Measurements from ENCODE around the gene SLC25A21.

SLC25A21 gene

DNA sequence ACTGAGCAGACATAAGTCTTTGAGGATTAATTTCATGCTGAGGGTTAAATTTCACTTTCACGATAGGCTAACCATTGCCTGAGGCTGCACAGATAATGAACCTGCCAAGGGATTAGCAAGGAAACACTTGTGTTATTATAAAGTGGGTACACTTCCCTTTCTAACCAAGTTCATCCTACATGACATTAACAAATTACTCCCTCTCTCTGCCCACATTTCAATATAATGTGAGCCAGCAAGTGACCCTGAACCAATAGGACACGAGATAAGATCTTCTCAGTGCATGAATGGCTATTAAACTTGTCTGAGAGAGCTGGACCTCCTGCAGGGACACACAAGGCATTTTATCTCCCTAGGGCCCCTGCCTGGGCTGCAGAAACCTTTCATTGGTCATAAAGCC, 337.3 kb downstream of the SLC25A21 start:
- CTCF ChIA-PET: no interaction called here
- Histone ChIP-seq H3K27me3 (replicated peaks in 2 of 5; ENCODE audit: control insufficient read depth in 4 of 5, insufficient read depth in 5 of 5, low read length in 4 of 5) (no peaks in the 10 kb centered on the region), H3K27ac (ENCODE audit: insufficient read depth in 1 of 2, low read depth in 1 of 2, low read length in 2 of 2, poor library complexity in 1 of 2, severe bottlenecking in 2 of 2) (no peak overlapping the region), H3K4me1 (ENCODE audit: control extremely low read depth in 1 of 4, control insufficient read depth in 4 of 4, insufficient read depth in 4 of 4, low read length in 3 of 4) (no peaks in the 10 kb centered on the region), H3K4me3 (ENCODE audit: control insufficient read depth in 1 of 7, extremely low read depth in 1 of 7, insufficient read depth in 4 of 7, low read depth in 2 of 7, low read length in 6 of 7) (no peak overlapping the region), H3K36me3 (ENCODE audit: control insufficient read depth in 4 of 4, insufficient read depth in 4 of 4, low read length in 3 of 4) (no peaks in the 10 kb centered on the region), H3K9me3 (ENCODE audit: control extremely low read depth in 1 of 5, control insufficient read depth in 4 of 5, insufficient read depth in 2 of 5, low read depth in 1 of 5, low read length in 4 of 5) (peaks cover 0 to under 1% (median 0%) of the 10 kb centered on the region in 5 experiments)
- whole genome bisulfite sequencing (ENCODE audit: insufficient coverage): 60% methylated on average over 1 of the region's 2 CpGs
- DNase-seq: no peak
- POLR2A ChIA-PET: no interaction called here

DNA sequence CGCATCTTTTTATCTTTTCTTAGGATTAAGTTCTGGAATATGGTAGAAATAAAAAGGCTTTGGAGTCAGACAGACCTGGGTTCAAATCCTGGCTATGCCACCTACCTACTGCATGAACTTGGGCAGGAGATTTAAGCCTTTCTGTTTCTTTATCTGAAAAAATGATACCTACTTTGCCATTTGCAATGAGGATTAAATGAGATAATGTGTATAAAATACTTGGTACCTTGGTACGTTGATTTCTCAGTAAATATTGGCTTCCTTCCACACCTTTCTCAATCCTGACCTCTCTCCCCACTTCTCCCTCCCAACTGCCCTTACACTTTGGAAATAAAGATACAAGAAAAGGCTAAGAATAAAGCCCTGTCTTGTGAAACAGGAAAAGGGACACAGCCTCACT, 338.1 kb downstream of the SLC25A21 start:
- CTCF ChIA-PET: no interaction called here
- Histone ChIP-seq H3K36me3 (ENCODE audit: control insufficient read depth in 4 of 4, insufficient read depth in 4 of 4, low read length in 3 of 4) (no peaks in the 10 kb centered on the region), H3K27me3 (replicated peaks in 2 of 5; ENCODE audit: control insufficient read depth in 4 of 5, insufficient read depth in 5 of 5, low read length in 4 of 5) (no peaks in the 10 kb centered on the region), H3K9me3 (ENCODE audit: control extremely low read depth in 1 of 5, control insufficient read depth in 4 of 5, insufficient read depth in 2 of 5, low read depth in 1 of 5, low read length in 4 of 5) (peaks cover 0 to 1% (median 0%) of the 10 kb centered on the region in 5 experiments), H3K4me3 (ENCODE audit: control insufficient read depth in 1 of 7, extremely low read depth in 1 of 7, insufficient read depth in 4 of 7, low read depth in 2 of 7, low read length in 6 of 7) (no peak overlapping the region), H3K4me1 (ENCODE audit: control extremely low read depth in 1 of 4, control insufficient read depth in 4 of 4, insufficient read depth in 4 of 4, low read length in 3 of 4) (no peaks in the 10 kb centered on the region), H3K27ac (ENCODE audit: insufficient read depth in 1 of 2, low read depth in 1 of 2, low read length in 2 of 2, poor library complexity in 1 of 2, severe bottlenecking in 2 of 2) (no peak overlapping the region)
- no peak for DNase-seq
- 100% methylated on average over 1 of the region's 2 CpGs for WGBS (ENCODE audit: insufficient coverage)
- POLR2A ChIA-PET: no interaction called here

DNA sequence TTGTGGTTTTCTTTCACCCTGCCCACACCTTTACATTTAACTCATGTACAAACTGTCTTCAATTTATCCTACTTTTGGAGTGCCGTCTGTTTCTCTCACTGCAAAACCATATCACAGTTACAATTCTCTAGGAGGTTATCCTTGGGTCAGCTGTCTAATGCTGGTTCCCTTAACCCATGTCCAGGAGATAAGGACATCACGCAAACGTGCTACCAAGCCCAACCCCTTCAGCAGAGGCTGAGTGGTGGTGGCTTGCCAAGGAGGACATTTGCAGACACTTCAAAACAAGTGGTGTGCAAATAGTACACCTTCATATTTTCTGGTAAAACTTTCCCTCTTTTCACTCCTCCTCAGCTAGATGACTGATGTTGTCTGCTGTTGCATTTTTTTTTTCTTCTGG, 342.9 kb downstream of the SLC25A21 start:
- Histone ChIP-seq H3K4me1 (ENCODE audit: control extremely low read depth in 1 of 4, control insufficient read depth in 4 of 4, insufficient read depth in 4 of 4, low read length in 3 of 4) (no peaks in the 10 kb centered on the region), H3K36me3 (ENCODE audit: control insufficient read depth in 4 of 4, insufficient read depth in 4 of 4, low read length in 3 of 4) (no peaks in the 10 kb centered on the region), H3K9me3 (ENCODE audit: control extremely low read depth in 1 of 5, control insufficient read depth in 4 of 5, insufficient read depth in 2 of 5, low read depth in 1 of 5, low read length in 4 of 5) (peaks cover 0 to 1% (median 0%) of the 10 kb centered on the region in 5 experiments), H3K4me3 (ENCODE audit: control insufficient read depth in 1 of 7, extremely low read depth in 1 of 7, insufficient read depth in 4 of 7, low read depth in 2 of 7, low read length in 6 of 7) (no peak overlapping the region), H3K27me3 (replicated peaks in 2 of 5; ENCODE audit: control insufficient read depth in 4 of 5, insufficient read depth in 5 of 5, low read length in 4 of 5) (no peaks in the 10 kb centered on the region), H3K27ac (ENCODE audit: insufficient read depth in 1 of 2, low read depth in 1 of 2, low read length in 2 of 2, poor library complexity in 1 of 2, severe bottlenecking in 2 of 2) (no peak overlapping the region)
- WGBS (ENCODE audit: insufficient coverage): 93% methylated on average over 3 of the region's 3 CpGs
- ChIA-PET CTCF (no interaction called here), POLR2A (no interaction called here)
- DNase-seq: no peak

DNA sequence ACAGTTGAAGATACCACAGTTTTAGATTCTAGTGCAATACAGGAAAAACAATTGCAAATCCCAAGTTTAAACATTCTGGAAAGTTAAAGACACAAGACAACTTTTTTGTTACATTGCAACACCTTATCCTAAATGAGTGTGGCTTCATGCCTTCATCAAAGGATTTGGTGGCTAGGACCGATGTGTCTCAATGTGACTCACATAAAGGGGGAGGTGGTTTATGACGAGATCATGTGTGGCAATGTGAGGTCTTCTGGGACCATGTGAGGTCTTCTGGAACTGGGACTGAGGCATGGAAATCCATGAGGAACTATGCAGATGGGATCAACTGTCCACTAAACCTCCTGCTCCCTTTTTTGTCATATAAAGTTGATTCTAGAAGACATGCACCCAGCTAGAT, 344.5 kb downstream of the SLC25A21 start:
- no peaks in the 10 kb centered on the region for H3K4me1 ChIP-seq (ENCODE audit: control extremely low read depth in 1 of 4, control insufficient read depth in 4 of 4, insufficient read depth in 4 of 4, low read length in 3 of 4)
- WGBS (ENCODE audit: insufficient coverage): 60% methylated on average over 1 of the region's 2 CpGs
- no peaks in the 10 kb centered on the region for H3K36me3 ChIP-seq (ENCODE audit: control insufficient read depth in 4 of 4, insufficient read depth in 4 of 4, low read length in 3 of 4)
- peaks cover 0 to 3% (median 0%) of the 10 kb centered on the region in 5 experiments for H3K27me3 ChIP-seq (replicated peaks in 2 of 5; ENCODE audit: control insufficient read depth in 4 of 5, insufficient read depth in 5 of 5, low read length in 4 of 5)
- CTCF ChIA-PET: no interaction called here
- DNase-seq: no peak
- no peak overlapping the region for H3K4me3 ChIP-seq (ENCODE audit: control insufficient read depth in 1 of 7, extremely low read depth in 1 of 7, insufficient read depth in 4 of 7, low read depth in 2 of 7, low read length in 6 of 7)
- POLR2A ChIA-PET: no interaction called here
- H3K27ac ChIP-seq (ENCODE audit: insufficient read depth in 1 of 2, low read depth in 1 of 2, low read length in 2 of 2, poor library complexity in 1 of 2, severe bottlenecking in 2 of 2): no peak overlapping the region
- H3K9me3 ChIP-seq (ENCODE audit: control extremely low read depth in 1 of 5, control insufficient read depth in 4 of 5, insufficient read depth in 2 of 5, low read depth in 1 of 5, low read length in 4 of 5): peaks cover 0 to 1% (median 0%) of the 10 kb centered on the region in 5 experiments

DNA sequence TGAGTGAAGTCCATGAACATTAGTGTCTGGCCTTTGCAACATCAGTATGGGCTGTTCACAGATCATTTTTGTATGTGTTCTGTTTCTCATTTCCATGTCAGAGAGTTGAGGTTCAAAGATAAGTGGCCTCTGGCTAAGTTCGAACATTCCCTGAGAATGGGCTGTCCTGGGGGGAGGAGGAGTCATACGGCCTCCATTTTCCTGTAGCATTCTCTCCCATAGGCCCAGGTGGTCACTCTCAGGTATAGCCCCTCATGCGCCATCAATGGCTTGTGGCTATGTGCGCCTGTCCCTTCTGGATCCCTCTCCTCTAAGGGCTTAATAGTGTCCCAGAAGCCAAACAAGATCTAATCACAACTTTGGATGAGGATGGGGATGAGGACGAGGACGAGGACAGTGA, 345.8 kb downstream of the SLC25A21 start:
- 100% methylated on average over 2 of the region's 6 CpGs for WGBS (ENCODE audit: insufficient coverage)
- CTCF ChIA-PET: no interaction called here

DNA sequence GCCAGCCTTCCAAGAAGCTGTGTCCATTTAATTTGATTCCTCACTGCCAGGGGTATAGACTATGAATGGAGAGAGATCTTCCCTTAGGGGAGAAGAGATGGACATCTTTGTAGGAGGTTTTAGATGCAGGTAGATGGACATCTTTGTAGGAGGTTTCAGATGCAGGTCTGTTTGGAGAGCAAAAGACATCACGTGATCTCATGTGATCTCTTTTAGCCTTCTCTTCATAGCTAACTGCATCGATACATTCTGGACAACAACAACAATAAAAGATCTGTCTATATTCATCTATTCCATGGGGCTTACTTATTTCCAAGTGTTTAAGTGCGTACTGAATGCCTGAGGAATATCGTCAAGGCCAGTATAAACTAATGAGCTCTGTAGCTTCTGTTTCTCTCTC, 347.6 kb downstream of the SLC25A21 start:
- no peak overlapping the region for H3K27ac ChIP-seq (ENCODE audit: insufficient read depth in 1 of 2, low read depth in 1 of 2, low read length in 2 of 2, poor library complexity in 1 of 2, severe bottlenecking in 2 of 2)
- no peaks in the 10 kb centered on the region for H3K36me3 ChIP-seq (ENCODE audit: control insufficient read depth in 4 of 4, insufficient read depth in 4 of 4, low read length in 3 of 4)
- WGBS (ENCODE audit: insufficient coverage): 100% methylated on average over 4 of the region's 4 CpGs
- no peak overlapping the region for H3K4me3 ChIP-seq (ENCODE audit: control insufficient read depth in 1 of 7, extremely low read depth in 1 of 7, insufficient read depth in 4 of 7, low read depth in 2 of 7, low read length in 6 of 7)
- no peak for DNase-seq
- H3K9me3 ChIP-seq (ENCODE audit: control extremely low read depth in 1 of 5, control insufficient read depth in 4 of 5, insufficient read depth in 2 of 5, low read depth in 1 of 5, low read length in 4 of 5): no peaks in the 10 kb centered on the region
- ChIA-PET CTCF (interaction anchor here (0.7 kb wide), 1 partner anchor 854 kb away, joined by 3 read pairs; no protein-coding TSS in a partner anchor), POLR2A (no interaction called here)
- H3K4me1 ChIP-seq (ENCODE audit: control extremely low read depth in 1 of 4, control insufficient read depth in 4 of 4, insufficient read depth in 4 of 4, low read length in 3 of 4): no peaks in the 10 kb centered on the region
- H3K27me3 ChIP-seq (replicated peaks in 2 of 5; ENCODE audit: control insufficient read depth in 4 of 5, insufficient read depth in 5 of 5, low read length in 4 of 5): peaks cover 0 to 3% (median 0%) of the 10 kb centered on the region in 5 experiments

More for the DNA sequence above, 345.8 kb downstream of the SLC25A21 start:
- no peak for DNase-seq
- H3K9me3 ChIP-seq (ENCODE audit: control extremely low read depth in 1 of 5, control insufficient read depth in 4 of 5, insufficient read depth in 2 of 5, low read depth in 1 of 5, low read length in 4 of 5): peaks cover 0 to 1% (median 0%) of the 10 kb centered on the region in 5 experiments
- no peaks in the 10 kb centered on the region for H3K36me3 ChIP-seq (ENCODE audit: control insufficient read depth in 4 of 4, insufficient read depth in 4 of 4, low read length in 3 of 4)
- no peaks in the 10 kb centered on the region for H3K4me1 ChIP-seq (ENCODE audit: control extremely low read depth in 1 of 4, control insufficient read depth in 4 of 4, insufficient read depth in 4 of 4, low read length in 3 of 4)
- H3K27ac ChIP-seq (ENCODE audit: insufficient read depth in 1 of 2, low read depth in 1 of 2, low read length in 2 of 2, poor library complexity in 1 of 2, severe bottlenecking in 2 of 2): no peak overlapping the region
- H3K4me3 ChIP-seq (ENCODE audit: control insufficient read depth in 1 of 7, extremely low read depth in 1 of 7, insufficient read depth in 4 of 7, low read depth in 2 of 7, low read length in 6 of 7): no peak overlapping the region
- peaks cover 0 to 3% (median 0%) of the 10 kb centered on the region in 5 experiments for H3K27me3 ChIP-seq (replicated peaks in 2 of 5; ENCODE audit: control insufficient read depth in 4 of 5, insufficient read depth in 5 of 5, low read length in 4 of 5)
- POLR2A ChIA-PET: no interaction called here

DNA sequence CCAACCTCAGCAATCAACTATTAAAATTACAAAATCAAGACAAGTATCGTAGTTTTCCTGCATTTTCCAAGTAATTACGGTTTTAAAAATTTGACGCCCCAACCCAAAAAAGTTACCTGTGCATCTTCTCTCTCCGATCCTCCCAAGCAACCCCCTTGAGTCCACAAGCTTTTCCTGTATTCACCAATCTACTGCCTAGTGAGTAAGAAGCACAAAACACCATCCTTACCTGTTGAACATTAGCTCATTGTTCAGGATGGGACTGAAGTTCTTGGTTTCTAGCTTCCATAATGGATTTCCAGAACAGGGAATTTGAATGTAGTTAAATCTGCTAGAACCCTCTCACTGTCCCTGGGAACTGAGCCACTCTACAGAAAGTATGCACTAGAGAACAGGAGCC, 348.8 kb downstream of the SLC25A21 start:
- ChIA-PET POLR2A (no interaction called here), CTCF (no interaction called here)
- H3K27ac ChIP-seq (ENCODE audit: insufficient read depth in 1 of 2, low read depth in 1 of 2, low read length in 2 of 2, poor library complexity in 1 of 2, severe bottlenecking in 2 of 2): no peak overlapping the region
- DNase-seq: no peak
- no peaks in the 10 kb centered on the region for H3K9me3 ChIP-seq (ENCODE audit: control extremely low read depth in 1 of 5, control insufficient read depth in 4 of 5, insufficient read depth in 2 of 5, low read depth in 1 of 5, low read length in 4 of 5)
- H3K4me3 ChIP-seq (ENCODE audit: control insufficient read depth in 1 of 7, extremely low read depth in 1 of 7, insufficient read depth in 4 of 7, low read depth in 2 of 7, low read length in 6 of 7): no peak overlapping the region
- 67% methylated on average over 3 of the region's 4 CpGs for WGBS (ENCODE audit: insufficient coverage)
- H3K36me3 ChIP-seq (ENCODE audit: control insufficient read depth in 4 of 4, insufficient read depth in 4 of 4, low read length in 3 of 4): no peaks in the 10 kb centered on the region
- H3K4me1 ChIP-seq (ENCODE audit: control extremely low read depth in 1 of 4, control insufficient read depth in 4 of 4, insufficient read depth in 4 of 4, low read length in 3 of 4): no peaks in the 10 kb centered on the region
- peaks cover 0 to 3% (median 0%) of the 10 kb centered on the region in 5 experiments for H3K27me3 ChIP-seq (replicated peaks in 2 of 5; ENCODE audit: control insufficient read depth in 4 of 5, insufficient read depth in 5 of 5, low read length in 4 of 5)

All from common myeloid progenitor, CD34-positive (primary cell).